ENCODE results near the gene IFT88. TPM values are rescaled to one million over a fixed set of nuclear protein-coding genes. Genes with fewer than 3 reads are reported as not detected.
"Not testable (repeated sequence)": the region's sequence is repeated elsewhere in the genome, so short reads cannot be mapped to it uniquely, and the experiment has no call there.

The IFT88 gene
- total RNA-seq, 1 donor from 2014 or later, result 17.3 TPM

DNA sequence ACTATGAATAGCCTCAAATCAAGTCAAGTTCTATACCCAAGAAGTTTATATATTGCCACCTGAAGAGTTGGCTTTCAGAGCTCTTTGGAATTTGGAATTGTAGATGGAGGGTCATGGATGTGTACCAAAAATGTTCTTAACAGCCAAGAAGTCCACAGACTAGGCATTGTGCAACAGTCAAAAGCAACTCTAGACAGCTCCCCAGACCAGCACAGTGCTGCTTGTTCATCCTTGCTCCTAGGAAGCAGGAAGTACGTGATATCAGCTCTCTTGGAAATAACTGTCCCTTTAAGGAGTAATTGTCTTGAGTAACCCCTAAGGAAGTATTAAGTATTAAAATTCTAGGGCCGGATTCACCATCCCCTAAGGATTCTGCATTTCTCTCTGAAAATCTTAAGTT lies 105.8 kb downstream of the IFT88 start:
- no peaks in the 10 kb centered on the region for H3K9me3 Mint-ChIP-seq
- no peak for ATAC-seq (ENCODE audit: low read depth)
- H3K4me3 Mint-ChIP-seq, result no peak overlapping the region
- ChIA-PET POLR2A (interaction anchor here (0.6 kb wide), 1 partner anchor 14 kb away, joined by 3 read pairs; no protein-coding TSS in a partner anchor), CTCF (no interaction called here)
- intact Hi-C loops (cut with micrococcal nuclease), result no loop called here
- DNase-seq, result no peak
- TF ChIP-seq CTCF (IDR thresholded peaks at IDR 0.05), result no peak
- H3K36me3 Mint-ChIP-seq (ENCODE audit: low read depth), result peaks cover 41% of the 10 kb centered on the region
- no peak overlapping the region for H3K27ac Mint-ChIP-seq
- no peaks in the 10 kb centered on the region for H3K27me3 Mint-ChIP-seq
- H3K4me1 Mint-ChIP-seq, result no peaks in the 10 kb centered on the region

- CTCF ChIA-PET, result no interaction called here
- ATAC-seq (ENCODE audit: low read depth), result no peak
- Mint-ChIP-seq H3K27me3 (no peaks in the 10 kb centered on the region), H3K9me3 (no peaks in the 10 kb centered on the region), H3K36me3 (ENCODE audit: low read depth) (peaks cover 41% of the 10 kb centered on the region), H3K4me1 (no peaks in the 10 kb centered on the region), H3K27ac (no peak overlapping the region), H3K4me3 (no peak overlapping the region)
- DNase-seq, result no peak
- TF ChIP-seq CTCF (IDR thresholded peaks at IDR 0.05), result no peak
- intact Hi-C loops (cut with micrococcal nuclease), result no loop called here
- POLR2A ChIA-PET, result no interaction called here
These were observed 106.8 kb downstream of the IFT88 start for GRCh38 chr13:20673715-20674114.

DNA sequence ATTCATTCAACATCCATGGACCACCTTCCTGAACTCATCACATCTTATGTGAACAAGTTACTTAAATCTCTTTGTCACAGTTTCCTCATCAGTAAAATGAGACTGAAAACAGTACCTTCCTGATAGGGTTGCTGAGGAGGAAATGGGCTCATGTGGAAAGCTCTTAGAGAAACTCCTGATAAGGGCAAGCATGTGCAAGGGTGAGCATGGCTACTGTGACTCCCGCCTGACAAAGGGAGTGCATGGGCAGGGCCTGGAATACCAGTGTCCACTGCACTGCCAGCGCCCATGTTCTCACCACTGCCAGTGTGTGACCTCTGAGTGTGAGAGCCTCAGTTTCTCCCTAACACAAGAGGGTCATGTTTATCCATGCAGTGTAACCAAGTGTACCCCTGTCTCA lies 109.3 kb downstream of the IFT88 start:
- H3K27me3 Mint-ChIP-seq, result no peaks in the 10 kb centered on the region
- DNase-seq (no peak), ATAC-seq (ENCODE audit: low read depth) (no peak)
- POLR2A ChIA-PET, result no interaction called here
- CTCF ChIA-PET, result no interaction called here
- H3K27ac Mint-ChIP-seq, result no peak overlapping the region
- intact Hi-C loops (cut with micrococcal nuclease), result no loop called here
- H3K36me3 Mint-ChIP-seq (ENCODE audit: low read depth), result peaks cover 42% of the 10 kb centered on the region
- no peaks in the 10 kb centered on the region for H3K4me1 Mint-ChIP-seq
- H3K9me3 Mint-ChIP-seq, result no peaks in the 10 kb centered on the region
- H3K4me3 Mint-ChIP-seq, result no peak overlapping the region
- no peak for TF ChIP-seq CTCF (IDR thresholded peaks at IDR 0.05)

DNA sequence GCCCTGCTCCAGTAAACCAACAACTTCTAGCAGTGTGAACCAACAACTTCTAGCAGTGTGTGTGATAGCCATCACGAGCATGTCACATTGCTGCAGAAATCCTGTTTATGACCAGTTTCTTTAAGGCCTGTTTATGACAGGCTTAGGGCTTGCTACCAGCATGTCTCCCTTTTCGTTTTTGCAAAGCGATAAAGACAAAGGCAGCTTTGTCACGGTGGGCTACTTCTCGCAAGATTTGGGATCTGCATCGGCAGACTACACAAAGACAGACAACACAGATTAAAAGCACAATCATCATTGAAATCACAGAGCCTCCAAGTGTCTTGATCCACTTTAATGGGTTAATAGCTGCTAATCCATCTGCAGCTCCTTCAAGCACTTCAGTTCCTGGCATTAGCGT lies 111.6 kb downstream of the IFT88 start:
- peaks cover 26% of the 10 kb centered on the region for H3K36me3 Mint-ChIP-seq (ENCODE audit: low read depth)
- H3K27ac Mint-ChIP-seq; H3K27me3 Mint-ChIP-seq; H3K4me1 Mint-ChIP-seq; H3K4me3 Mint-ChIP-seq; H3K9me3 Mint-ChIP-seq; ATAC-seq (ENCODE audit: low read depth); CTCF ChIA-PET; POLR2A ChIA-PET; intact Hi-C loops (cut with micrococcal nuclease); DNase-seq: not testable (repeated sequence)

DNA sequence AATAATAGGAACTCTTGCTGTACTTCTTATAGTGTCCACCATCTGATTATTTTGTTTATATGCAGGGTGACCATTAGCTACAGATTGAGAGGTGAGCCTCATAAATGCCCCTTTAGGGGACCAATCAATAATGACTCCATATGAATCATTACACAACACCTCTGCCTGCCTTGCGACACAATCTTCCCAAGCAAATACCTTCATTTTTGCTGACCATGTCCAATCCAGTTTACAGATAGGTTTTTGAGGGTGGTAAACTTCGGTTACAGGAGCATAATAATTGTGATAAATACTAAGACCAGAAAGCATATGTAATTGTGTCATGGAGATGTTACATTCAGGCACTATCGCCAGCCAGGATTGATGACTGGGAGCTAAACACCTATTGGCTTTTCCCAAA lies 112.9 kb downstream of the IFT88 start:
- DNase-seq (no peak), ATAC-seq (ENCODE audit: low read depth) (no peak)
- Mint-ChIP-seq H3K27ac (no peak overlapping the region), H3K36me3 (ENCODE audit: low read depth) (peaks cover 23% of the 10 kb centered on the region), H3K9me3 (no peaks in the 10 kb centered on the region), H3K4me3 (no peak overlapping the region), H3K4me1 (no peaks in the 10 kb centered on the region), H3K27me3 (no peaks in the 10 kb centered on the region)
- CTCF ChIA-PET, result no interaction called here
- POLR2A ChIA-PET, result no interaction called here
- intact Hi-C loops (cut with micrococcal nuclease), result no loop called here
- no peak for TF ChIP-seq CTCF (IDR thresholded peaks at IDR 0.05)

- no peak for ATAC-seq (ENCODE audit: low read depth)
- H3K4me1 Mint-ChIP-seq, result no peaks in the 10 kb centered on the region
These were observed 113.6 kb downstream of the IFT88 start for GRCh38 chr13:20680416-20681080.

GRCh38 chr13:20681481-20681880 lies 114.5 kb downstream of the IFT88 start:
- H3K9me3 Mint-ChIP-seq; CTCF ChIA-PET; H3K4me3 Mint-ChIP-seq; DNase-seq; H3K27ac Mint-ChIP-seq; ATAC-seq (ENCODE audit: low read depth); H3K4me1 Mint-ChIP-seq; H3K27me3 Mint-ChIP-seq; intact Hi-C loops (cut with micrococcal nuclease); POLR2A ChIA-PET: not testable (repeated sequence)
- H3K36me3 Mint-ChIP-seq (ENCODE audit: low read depth), result peaks cover 11% of the 10 kb centered on the region

More at GRCh38 chr13:20680416-20681080, 113.6 kb downstream of the IFT88 start:
- no peak overlapping the region for H3K4me3 Mint-ChIP-seq
- H3K36me3 Mint-ChIP-seq (ENCODE audit: low read depth), result peaks cover 18% of the 10 kb centered on the region
- no peaks in the 10 kb centered on the region for H3K9me3 Mint-ChIP-seq
- POLR2A ChIA-PET, result no interaction called here
- TF ChIP-seq CTCF (IDR thresholded peaks at IDR 0.05), result no peak
- no peak for DNase-seq
- no peak overlapping the region for H3K27ac Mint-ChIP-seq
- intact Hi-C loops (cut with micrococcal nuclease), result no loop called here
- CTCF ChIA-PET, result no interaction called here
- no peaks in the 10 kb centered on the region for H3K27me3 Mint-ChIP-seq
